HG02970 (cell line): ENCODE results near the gene KCND2.

Experiments used
- ATAC-seq: cut with Tn5 transposase; IDR thresholded peaks from one replicate; pipeline ENCODE4 v1.9.1; 2021; ENCODE audit warnings: mild to moderate bottlenecking, moderate library complexity, moderate number of reproducible peaks; ENCODE audit not compliant: unreplicated experiment, low FRiP score

The KCND2 gene

DNA sequence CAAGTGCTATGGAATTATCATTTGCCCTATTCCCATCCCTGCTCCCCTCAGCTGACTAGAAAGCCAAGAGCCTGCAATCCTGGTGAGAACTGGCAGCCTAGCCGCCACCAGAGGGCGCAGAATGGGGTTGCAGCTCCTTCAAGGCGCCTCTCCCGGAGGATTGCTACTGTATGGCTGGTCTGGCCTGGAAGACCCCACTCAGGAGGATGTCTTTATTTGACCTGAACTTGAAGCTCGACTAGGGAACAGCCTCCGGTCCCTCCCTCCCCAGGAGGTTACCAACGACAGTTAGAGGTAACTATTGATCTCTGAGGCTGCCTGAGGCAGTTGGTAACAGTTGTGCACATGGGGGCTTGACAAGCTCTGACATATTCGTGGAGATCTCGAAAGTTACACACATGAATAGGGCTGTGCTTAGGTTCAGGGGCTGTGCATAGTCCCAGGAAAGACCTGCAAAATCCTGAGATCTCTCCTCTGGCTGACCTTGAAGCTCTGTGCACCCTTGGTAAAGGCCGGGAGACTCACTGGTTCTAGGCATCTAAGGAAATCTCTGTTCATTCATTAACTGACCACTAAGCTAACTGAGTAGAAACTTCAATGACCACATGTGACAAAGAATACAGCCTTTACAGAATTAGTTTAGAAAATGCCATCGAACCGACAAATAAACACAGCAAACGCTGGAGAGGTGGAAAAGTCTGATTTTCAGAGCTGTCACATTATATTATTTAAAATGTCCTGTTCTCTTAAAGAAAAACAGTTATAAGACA is 519.3 kb downstream of the KCND2 start:
- ATAC-seq, result peak; percentile 90

DNA sequence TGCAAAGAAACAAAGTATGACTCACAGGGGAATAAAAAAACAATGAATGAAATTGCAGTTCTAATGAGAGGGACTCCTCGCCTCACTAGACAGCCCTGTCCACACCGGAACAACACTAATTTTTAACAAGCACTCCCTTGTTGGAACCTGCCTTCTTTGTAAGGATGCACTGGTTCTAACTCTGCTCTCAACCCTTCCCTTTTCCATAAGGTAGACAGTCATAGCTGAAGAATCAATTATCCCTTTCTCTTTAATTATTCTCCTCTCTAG is 519.8 kb downstream of the KCND2 start:
- ATAC-seq, result no peak

DNA sequence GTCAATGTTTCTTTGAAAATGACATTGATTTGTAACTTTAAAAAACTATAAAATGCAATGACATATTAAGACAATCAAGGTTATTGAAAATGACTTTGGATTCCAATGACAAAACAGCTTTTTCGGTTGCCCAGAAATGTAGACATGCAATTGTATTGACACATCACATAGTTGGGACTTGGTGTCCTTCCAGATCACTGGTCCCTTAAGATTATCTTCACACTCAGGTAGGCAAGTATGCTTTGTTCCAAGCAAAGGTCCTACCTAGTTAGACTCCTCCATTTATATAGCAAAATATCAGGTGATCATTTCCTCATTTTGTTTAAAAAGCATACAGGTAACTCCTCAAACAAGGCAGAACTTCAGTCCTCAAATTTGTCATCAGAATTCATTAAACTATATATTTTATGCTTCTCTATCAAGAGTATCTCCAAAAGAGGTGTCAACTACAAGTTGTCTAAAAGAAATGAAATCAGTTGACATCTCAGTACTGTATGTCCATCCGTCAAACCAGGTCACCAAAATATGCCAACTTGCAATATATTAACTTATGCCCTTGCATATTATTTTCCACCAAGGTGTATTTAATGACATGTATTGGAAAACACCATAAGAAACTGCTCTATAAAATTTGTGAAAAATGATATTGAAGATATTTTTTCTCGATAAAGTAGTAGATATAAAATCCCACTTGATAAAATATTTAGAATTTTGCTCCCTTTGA is 520.4 kb downstream of the KCND2 start:
- no peak for ATAC-seq

DNA sequence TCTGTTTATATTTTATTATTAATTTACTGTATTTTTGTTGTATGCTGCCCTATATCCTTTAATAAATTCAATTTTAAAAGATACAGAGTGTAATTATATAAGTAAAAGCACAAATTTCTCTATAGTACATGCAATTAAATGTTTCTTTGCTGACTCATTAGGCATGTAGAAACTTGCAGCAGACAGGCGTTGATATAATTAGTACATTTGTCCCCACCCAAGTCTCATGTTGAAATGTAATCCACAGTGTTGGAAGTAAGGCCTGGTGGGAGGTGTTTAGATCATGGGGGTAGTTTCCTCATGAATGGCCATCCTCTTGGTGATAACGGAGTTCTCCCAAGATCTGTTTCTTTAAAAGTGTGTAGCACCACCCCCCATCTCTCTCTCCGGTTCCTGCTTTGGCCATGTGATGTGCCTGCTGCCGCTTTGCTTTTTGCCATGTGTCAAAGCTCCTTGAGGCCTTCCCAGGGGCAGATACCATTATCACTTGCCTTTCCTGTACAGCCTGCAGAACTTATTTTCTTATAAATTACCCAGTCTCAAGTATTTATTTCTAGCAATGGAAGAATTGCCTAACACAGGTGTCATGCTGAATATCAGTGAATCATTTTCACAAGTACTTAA is 521.2 kb downstream of the KCND2 start:
- no peak for ATAC-seq

DNA sequence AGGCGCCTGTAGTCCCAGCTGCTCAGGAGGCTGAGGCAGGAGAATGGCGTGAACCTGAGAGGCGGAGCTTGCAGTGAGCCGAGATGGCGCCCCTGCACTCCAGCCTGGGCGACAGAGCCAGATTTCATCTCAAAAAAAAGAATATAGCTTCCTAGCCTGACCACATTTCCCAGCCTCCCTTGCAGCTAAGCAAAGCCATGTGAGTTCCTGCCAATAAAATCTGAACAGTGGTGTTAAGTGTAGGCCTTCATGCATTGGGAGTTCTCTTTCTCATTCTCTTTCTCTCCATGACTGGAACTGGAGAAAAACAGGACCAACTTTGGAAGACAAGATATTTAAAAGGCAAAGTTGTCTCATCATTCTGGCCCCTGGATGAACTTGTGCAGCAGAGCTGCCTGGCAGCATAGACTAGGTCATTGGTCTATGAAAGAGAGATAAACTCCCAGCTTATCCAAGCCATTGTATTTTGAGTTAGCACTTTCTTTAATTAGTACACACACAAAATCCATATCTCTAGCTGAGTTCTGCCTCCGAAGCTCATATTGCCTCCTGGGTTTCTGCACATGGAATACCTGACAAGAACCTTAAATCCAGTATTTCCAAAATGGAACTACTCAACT is 524.2 kb downstream of the KCND2 start:
- no peak for ATAC-seq

DNA sequence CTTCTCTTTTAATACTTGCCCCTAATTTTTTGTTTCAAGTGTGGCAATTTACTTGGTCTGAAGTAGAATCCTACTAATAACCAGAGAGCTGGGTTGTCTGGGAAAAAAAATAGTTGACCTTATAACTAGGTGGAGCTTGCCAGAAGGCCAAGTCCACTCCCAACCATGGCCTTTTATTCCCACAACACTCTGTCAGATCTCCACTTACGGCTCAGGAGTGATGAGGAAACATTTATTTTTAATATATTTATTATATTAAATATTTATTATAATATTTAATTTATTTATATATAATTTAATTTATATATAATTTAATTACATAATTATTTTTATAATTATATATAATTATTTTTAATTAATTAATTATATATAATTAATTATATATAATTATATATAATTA is 526.2 kb downstream of the KCND2 start:
- ATAC-seq, result no peak
